NCI-H82 treated with DMSO at 0.1 percent for 48 hours (cell line): ENCODE data around the gene BCR.
"Not testable (repeated sequence)": the region's sequence is repeated elsewhere in the genome, so short reads cannot be mapped to it uniquely, and the experiment has no call there.

Experiments
- DNase-seq: peaks from one replicate; lab custom pipeline; 2025; ENCODE audit not compliant: unreplicated experiment; lab: John Stamatoyannopoulos, UW

BCR gene

GRCh38 chr22:23180301-23180892, at the start of gene BCR:
BCR (plus strand) TSS chr22:23180509; CDS start chr22:23180961, 452 bp downstream.
- peak; percentile 11 for DNase-seq

- no peak for DNase-seq
These were observed 49.6 kb upstream of the BCR start for GRCh38 chr22:23130697-23131096.

GRCh38 chr22:23131931-23132330, 48.4 kb upstream of the BCR start:
- DNase-seq, result no peak

- no peak for DNase-seq
These were observed 47.8 kb upstream of the BCR start for GRCh38 chr22:23132376-23133091.

GRCh38 chr22:23133922-23134321, 46.4 kb upstream of the BCR start:
- DNase-seq, result no peak

GRCh38 chr22:23136991-23137390, 43.3 kb upstream of the BCR start:
- DNase-seq, result not testable (repeated sequence)

GRCh38 chr22:23137468-23137867, 42.8 kb upstream of the BCR start:
- DNase-seq, result no peak

GRCh38 chr22:23137905-23138561, 42.3 kb upstream of the BCR start:
- no peak for DNase-seq

- DNase-seq, result no peak
These were observed 41.5 kb upstream of the BCR start for GRCh38 chr22:23138584-23139435.

- DNase-seq, result no peak
These were observed 39.9 kb upstream of the BCR start for GRCh38 chr22:23140385-23140784.

GRCh38 chr22:23142546-23143105, 37.7 kb upstream of the BCR start:
- DNase-seq, result no peak

GRCh38 chr22:23143119-23143518, 37.2 kb upstream of the BCR start:
- DNase-seq, result no peak

GRCh38 chr22:23144432-23144831, 35.9 kb upstream of the BCR start:
- no peak for DNase-seq

- peak; percentile 33 for DNase-seq
These were observed 35.1 kb upstream of the BCR start, which contains the start of gene RAB36 for GRCh38 chr22:23144932-23145877. RAB36 (plus strand) TSS chr22:23145477; CDS start chr22:23146617, 1,140 bp downstream.

GRCh38 chr22:23145878-23146470, 34.3 kb upstream of the BCR start:
- DNase-seq, result no peak

- no peak for DNase-seq
These were observed 33.7 kb upstream of the BCR start for GRCh38 chr22:23146478-23147205.

GRCh38 chr22:23147617-23148387, 32.5 kb upstream of the BCR start:
- DNase-seq, result no peak

GRCh38 chr22:23149743-23150238, 30.5 kb upstream of the BCR start:
- DNase-seq, result peak; percentile 36
